NCI-H345 (cell line): ENCODE data around the gene NELFA.
"Not testable (repeated sequence)": the region's sequence is repeated elsewhere in the genome, so short reads cannot be mapped to it uniquely, and the experiment has no call there.

ENCODE experiments used
- DNase-seq: peaks from one replicate; lab custom pipeline; 2025; lab: John Stamatoyannopoulos, UW

The NELFA gene

DNA sequence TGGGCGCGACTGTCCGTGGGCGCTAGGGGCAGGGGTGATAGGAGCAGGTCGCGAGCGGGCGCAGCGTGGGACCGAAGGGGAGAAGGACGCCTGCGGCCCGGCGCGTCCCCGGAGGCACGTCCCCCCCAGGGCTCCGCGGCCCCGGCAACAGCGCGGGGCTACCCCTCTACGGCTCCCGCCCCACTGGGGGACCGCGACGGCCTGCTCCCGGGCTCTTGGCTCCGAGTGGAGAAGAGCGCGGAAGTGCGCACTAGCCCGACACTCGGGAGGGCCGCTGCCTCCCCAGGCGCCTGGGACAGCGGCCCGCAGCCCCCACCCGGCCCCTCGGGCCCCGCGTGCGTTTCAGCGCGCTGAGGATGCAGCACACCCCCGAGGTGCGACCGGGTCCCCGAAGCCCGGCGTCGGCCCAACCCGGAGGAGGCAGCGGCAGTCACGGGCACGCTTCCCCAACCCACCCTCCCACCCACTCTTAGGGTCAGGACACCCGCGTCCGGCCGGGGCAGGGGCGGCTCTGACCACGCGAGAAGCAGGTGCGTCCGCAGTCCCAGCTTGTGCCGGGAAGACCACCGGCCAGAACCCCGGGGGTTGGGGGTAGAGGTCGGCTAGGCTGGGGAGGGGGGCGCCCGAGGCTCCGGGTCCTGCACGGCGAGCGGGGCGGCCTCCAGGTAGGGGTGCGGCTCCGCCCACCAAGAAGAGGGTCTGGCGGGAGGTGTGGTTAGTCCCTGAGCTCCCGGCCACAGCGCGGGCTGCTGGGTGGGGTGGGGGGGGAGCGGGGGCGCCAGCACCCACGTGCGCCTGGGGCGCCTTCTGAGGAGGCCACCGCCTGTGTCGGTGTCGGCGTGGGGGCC lies 31.8 kb upstream of the NELFA start:
- no peak for DNase-seq

DNA sequence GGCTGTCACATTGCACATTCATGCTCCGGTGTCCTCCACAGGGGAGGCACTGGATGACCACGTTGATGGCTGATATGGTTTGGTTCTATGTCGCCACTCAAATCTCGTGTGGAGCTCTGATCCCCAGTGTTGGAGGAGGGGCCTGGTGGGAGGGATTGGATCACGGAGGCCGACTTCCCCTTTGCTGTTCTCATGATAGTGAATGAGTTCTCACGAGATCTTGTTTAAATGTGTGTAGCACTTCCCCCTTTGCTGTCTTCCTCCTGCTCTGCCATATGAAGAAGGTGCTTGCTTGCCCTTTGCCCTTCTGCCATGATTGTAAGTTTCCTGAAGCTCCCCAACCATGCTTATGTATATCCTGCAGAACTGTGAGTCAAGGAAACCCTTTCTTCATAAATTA lies 28.1 kb upstream of the NELFA start:
- no peak for DNase-seq

DNA sequence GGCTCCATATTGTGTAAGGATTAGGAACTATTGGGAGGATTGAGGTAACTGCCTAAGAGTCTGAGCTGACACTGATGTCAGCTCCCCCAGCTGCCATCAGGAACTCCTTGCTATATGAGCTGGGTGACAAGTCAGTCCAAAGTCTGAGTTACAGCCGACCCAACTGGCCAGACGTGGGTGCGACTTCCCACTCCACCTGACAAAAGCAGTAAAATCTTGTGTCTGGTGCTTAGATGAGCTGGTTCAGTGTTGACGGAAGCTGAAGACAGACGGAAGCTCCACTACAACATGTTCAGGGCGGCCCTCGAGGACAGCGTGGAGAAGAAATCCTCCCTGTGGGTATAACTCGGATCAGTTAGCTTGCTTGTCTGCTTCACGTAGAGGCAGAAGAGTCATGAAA lies 27.6 kb upstream of the NELFA start:
- DNase-seq = no peak

GRCh38 chr4:2031161-2031560 lies 22.4 kb upstream of the NELFA start:
- not testable (repeated sequence) for DNase-seq

- not testable (repeated sequence) for DNase-seq
Measured at GRCh38 chr4:2027120-2027519, 18.3 kb upstream of the NELFA start.

DNA sequence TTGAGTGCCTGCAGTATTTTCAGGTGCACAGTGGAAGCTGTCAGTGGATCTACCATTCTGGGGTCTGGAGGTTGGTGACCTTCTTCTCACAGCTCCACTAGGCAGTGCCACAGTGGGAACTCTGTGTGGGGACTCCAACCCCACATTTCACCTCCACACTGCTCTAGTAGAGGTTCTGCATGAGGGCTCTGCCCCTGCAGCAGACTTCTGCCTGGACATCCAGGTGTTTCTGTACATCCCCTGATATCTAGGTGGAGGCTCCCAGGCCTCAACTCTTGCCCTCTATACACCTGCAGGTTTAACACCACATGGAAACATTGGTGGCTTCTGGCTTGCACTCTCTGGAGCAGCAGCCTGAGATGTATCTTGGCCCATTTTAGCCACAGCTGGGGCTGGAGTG lies 17.0 kb upstream of the NELFA start:
- DNase-seq = no peak

GRCh38 chr4:2024683-2025082 lies 15.9 kb upstream of the NELFA start:
- no peak for DNase-seq

- DNase-seq = not testable (repeated sequence)
Measured at GRCh38 chr4:2021358-2022018, 12.7 kb upstream of the NELFA start.

- no peak for DNase-seq
Measured at GRCh38 chr4:2015008-2015407, 6.2 kb upstream of the NELFA start.

DNA sequence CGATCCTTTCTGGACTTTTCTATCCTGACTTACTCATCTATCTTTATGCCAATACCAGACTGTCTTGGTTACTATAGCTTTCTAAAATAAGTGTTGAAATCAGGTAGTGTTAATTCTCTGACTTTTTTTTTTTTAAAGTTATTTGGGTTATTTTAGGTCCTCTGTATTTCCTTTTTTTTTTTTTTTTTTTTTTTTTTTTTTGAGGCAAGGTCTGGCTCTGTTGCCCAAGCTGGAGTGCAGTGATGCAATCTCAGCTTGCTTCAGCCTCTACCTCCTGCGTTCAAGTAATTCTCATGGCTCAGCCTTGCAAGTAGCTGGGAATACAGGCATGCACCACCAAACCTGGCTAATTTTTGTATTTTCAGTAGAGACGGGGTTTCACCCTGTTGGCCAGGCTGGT lies 2.8 kb upstream of the NELFA start:
- DNase-seq = no peak

DNA sequence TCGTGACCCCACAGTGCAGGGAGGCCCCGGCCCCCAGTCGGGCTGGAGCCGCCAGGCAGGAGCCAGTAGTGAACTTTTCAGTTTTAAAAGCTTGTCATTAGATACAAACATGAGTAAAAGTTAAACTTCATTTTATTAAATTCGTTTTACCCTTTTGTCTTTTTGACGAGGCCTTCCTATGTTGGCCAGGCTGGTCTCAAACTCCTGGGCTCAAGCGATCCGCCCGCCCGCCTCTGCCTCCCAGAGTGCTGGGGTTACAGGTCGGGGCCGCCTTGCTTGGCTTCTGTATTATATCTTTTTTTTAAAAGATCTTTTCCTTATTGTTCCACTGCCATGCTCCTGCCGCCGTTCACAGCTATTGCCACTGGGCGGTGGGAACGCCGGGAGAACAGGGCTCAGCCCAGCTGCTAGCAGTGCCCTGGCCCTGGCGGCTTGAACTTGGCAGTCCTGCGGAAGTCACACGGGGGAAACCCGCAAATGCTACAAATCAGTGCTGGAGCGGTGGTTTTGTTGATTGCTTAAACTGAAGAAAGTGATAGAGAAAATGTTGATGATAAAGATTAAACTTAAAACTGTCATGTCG lies 968 bp upstream of the NELFA start:
- DNase-seq = peak; percentile 39

DNA sequence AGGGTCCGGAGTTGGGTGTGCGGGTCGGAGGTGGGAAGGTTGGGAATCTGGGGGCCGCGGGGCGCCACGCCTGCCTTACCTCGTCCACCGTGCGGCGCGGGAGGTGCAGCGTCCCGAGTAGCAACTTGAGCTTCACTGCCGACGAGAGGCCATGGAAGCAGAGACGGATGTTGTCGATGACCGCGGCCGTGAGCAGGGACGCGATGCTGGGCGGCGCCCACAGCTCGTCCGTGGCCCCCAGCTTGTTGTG lies 178 bp downstream of the NELFA start:
- no peak for DNase-seq

GRCh38 chr4:2007804-2008670 lies 737 bp downstream of the NELFA start:
- no peak for DNase-seq

- no peak for DNase-seq
Measured at GRCh38 chr4:2006956-2007653, 1.7 kb downstream of the NELFA start.

DNA sequence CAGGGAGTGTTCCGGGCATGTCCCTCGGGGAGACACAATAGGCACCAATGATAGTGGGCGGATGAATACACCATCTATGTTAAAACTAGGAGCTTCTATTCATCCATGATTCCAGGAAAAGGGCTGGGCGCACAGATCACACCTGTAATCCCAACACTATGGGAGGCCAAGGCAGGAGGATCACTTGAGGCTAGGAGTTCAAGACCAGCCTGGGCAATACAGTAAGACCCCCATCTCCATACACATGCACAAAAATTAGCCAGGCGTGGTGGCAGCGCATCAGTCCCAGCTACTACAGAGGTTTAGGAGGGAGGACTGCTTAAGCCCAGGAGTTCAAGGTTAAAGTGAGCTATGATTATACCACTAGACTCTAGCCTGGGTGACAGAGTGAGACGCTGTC lies 2.4 kb downstream of the NELFA start:
- no peak for DNase-seq

DNA sequence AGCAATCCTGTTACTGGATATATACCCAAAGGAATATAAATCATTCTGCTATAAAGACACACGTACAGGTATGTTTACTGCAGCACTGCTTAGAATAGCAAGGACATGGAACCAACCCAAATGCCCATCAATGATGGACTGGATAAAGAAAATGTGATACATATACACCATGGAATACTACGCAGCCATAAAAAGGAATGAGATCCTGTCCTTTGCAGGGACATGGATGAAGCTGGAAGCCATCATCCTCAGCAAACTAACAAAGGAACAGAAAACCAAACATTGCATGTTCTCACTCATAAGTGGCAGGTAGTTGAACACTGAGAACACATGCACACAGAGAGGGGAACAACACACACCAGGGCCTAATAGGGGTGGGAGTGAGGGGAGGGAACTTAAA lies 5.4 kb downstream of the NELFA start:
- DNase-seq = not testable (repeated sequence)

GRCh38 chr4:1999308-1999707 lies 9.5 kb downstream of the NELFA start:
- not testable (repeated sequence) for DNase-seq

GRCh38 chr4:1998296-1998695 lies 10.5 kb downstream of the NELFA start:
- no peak for DNase-seq

DNA sequence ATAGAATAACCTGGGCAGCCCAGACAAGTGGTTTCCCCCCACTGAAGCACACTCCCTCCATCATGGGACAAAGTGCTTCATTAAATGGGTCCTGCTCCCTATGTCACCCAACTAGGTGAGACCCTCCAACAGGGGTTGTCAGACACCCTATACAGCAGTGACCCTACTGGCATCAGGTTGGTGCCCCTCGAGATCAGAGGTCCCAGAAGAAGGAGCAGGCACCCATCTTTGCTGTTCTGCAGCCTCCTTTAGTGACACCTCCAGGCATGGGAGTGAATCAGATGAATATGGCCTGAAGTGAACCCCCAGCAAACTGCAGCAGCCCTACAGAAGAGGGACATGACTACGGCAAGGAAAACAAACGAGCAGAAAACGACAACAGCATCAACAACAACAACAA lies 11.1 kb downstream of the NELFA start:
- DNase-seq = no peak

- DNase-seq = no peak
Measured at GRCh38 chr4:1996866-1997611, 11.7 kb downstream of the NELFA start.

GRCh38 chr4:1994938-1995337 lies 13.8 kb downstream of the NELFA start:
- DNase-seq = no peak
